ENCODE results near the gene ORAI3. TPM values are rescaled to one million over a fixed set of nuclear protein-coding genes. Genes with fewer than 3 reads are reported as not detected.
A peak's percentile ranks its signal among the peaks of the same experiment; 100 is the strongest.

Gene ORAI3
- total RNA-seq, 1 experiment from 2014 or later = 9.0 TPM

GRCh38 chr16:30921748-30922419, 27.0 kb upstream of the ORAI3 start:
- no peaks in the 10 kb centered on the region for H3K9me2 ChIP-seq (ENCODE audit: insufficient read depth)
- POLR2A ChIA-PET = no interaction called here
- CTCF ChIA-PET = interaction anchor here (1.0 kb wide), 1 partner anchor 19 kb away, joined by 4 read pairs; no protein-coding TSS in a partner anchor
- no peaks in the 10 kb centered on the region for H3K27me3 ChIP-seq (ENCODE audit: insufficient read depth, low read length)
- H3K9ac ChIP-seq (ENCODE audit: low read length) = peak overlapping the region; percentile 63
- peak overlapping the region; percentile 92 for H3K27ac ChIP-seq (ENCODE audit: low read depth, low read length)
- peaks cover 10 to 17% of the 10 kb centered on the region in 2 experiments; a peak in 3 of 4 replicates for H3K4me1 ChIP-seq (ENCODE audit: control insufficient read depth in 1 of 2, insufficient read depth in 2 of 2, low read length in 2 of 2)
- no peaks in the 10 kb centered on the region for H3K9me3 ChIP-seq (ENCODE audit: control insufficient read depth in 1 of 2, insufficient read depth in 1 of 2, low read depth in 1 of 2, low read length in 2 of 2)
- intact Hi-C loops (cut with micrococcal nuclease) = loop anchor here (1.0 to 5.0 kb wide), 8 partner anchors 25 to 475 kb away; partner anchors contain the start of genes CTF1, PRR14, SEPHS2 and ZNF629
- no peaks in the 10 kb centered on the region for H4K20me1 ChIP-seq (ENCODE audit: insufficient read depth)
- RAD21 ChIA-PET (ENCODE audit: low non-redundant PET in 1 of 2, low total read pairs in 2 of 2, uncharacterized antibody in 2 of 2, unreplicated experiment in 2 of 2) = no interaction called here
- peaks cover 10% of the 10 kb centered on the region; the same call in 1 of the 2 replicates for H3K79me2 ChIP-seq (ENCODE audit: insufficient read depth, low read length)
- peaks cover 0 to 3% of the 10 kb centered on the region in 2 experiments; a peak in 1 of 4 replicates for H3K36me3 ChIP-seq (ENCODE audit: control insufficient read depth in 1 of 2, insufficient read depth in 2 of 2, low read length in 2 of 2)
- H3K4me2 ChIP-seq (ENCODE audit: low read length) = peak overlapping the region; percentile 95
- peak; percentile 81 for DNase-seq (ENCODE audit: low read depth, low spot score)
- peak overlapping the region; percentile 24 for H2AFZ ChIP-seq (ENCODE audit: low read depth, low read length, poor library complexity, severe bottlenecking)
- peak overlapping the region; percentile 62 to 97 for H3K4me3 ChIP-seq (replicated peaks in 1 of 2; ENCODE audit: low read depth in 1 of 2, low read length in 2 of 2)
- peak; percentile 37 for ATAC-seq
- BruUV-seq (replicated peaks) = no TSS peak
- peak; percentile 31; the same call in 1 of the 2 replicates for TF ChIP-seq POLR2AphosphoS5 (IDR thresholded peaks at IDR 0.05; ENCODE audit: low read depth, low read length)
- TF ChIP-seq EGR1 (IDR thresholded peaks at IDR 0.05; ENCODE audit: low read depth) = no peak
- TF ChIP-seq MAX (IDR thresholded peaks at IDR 0.05) = no peak
- peak in 2 of 3 experiments; percentile 91; a peak in 4 of 6 replicates for TF ChIP-seq CTCF (IDR thresholded peaks at IDR 0.05 in 2 of 3, conservative IDR thresholded peaks at IDR 0.05 in 1 of 3; ENCODE audit: borderline replicate concordance in 1 of 3, insufficient read depth in 1 of 3, low read depth in 2 of 3, low read length in 2 of 3)
- TF ChIP-seq CEBPB (IDR thresholded peaks at IDR 0.05; ENCODE audit: low read depth) = no peak
